HepG2 (cell line): Measurements from ENCODE around the gene ATP10D. TPM values are rescaled to one million over a fixed set of nuclear protein-coding genes. Genes with fewer than 3 reads are reported as not detected.

Experiments
- ATAC-seq: fragments of 200-7000 bp; cut with Tn5 transposase; 3 replicates; pipeline ENCODE4 v1.9.1; 2020; ENCODE audit warnings: mild to moderate bottlenecking, moderate library complexity
- BruUV-seq: library from RNA; stranded (reverse); fragments of 400-500 nt; replicated peaks from 2 replicates; lab custom pipeline; 2021; lab: Mats Ljungman, UMichigan
- CTCF ChIA-PET: fragments of 300-600 bp; formaldehyde crosslinking; extraction: SDS; loops from one replicate; lab custom pipeline; 2021; ENCODE audit warnings: low total read pairs, inconsistent platforms, low intra/inter-chr PET ratio; lab: Yijun Ruan, JAX
- POLR2A ChIA-PET: fragments of 350-600 bp; sonication (Branson Sonifier 250); formaldehyde crosslinking; loops from one replicate; lab custom pipeline; 2020; ENCODE audit warnings: antibody characterized with exemption, inconsistent platforms; lab: Yijun Ruan, JAX
- DNase-seq: peaks from one replicate; pipeline ENCODE4 v3.0.0-alpha.2; 2015; ENCODE audit warnings: low spot score
- FAIRE-seq: peaks from 3 replicates; lab custom pipeline; 2011; peaks lifted over from hg19 to GRCh38; lab: Jason Lieb, UNC
- H2AFZ ChIP-seq: one replicate; pipeline ENCODE4 v1.6.1; 2011; ENCODE audit warnings: low read length, inconsistent platforms
- H3K27ac ChIP-seq: fragments of 300-600 bp; 3 replicates; pipeline ENCODE4 v1.8.0; 2011; ENCODE audit warnings: mixed run types, mild to moderate bottlenecking, mixed read lengths, low read length, inconsistent platforms; ENCODE audit not compliant: insufficient read depth; ENCODE audit errors: extremely low read length
- H3K27me3 ChIP-seq, 2 experiments: fragments of 200-600 bp in 1 of 2; 2 replicates in 1 of 2; 3 replicates in 1 of 2; pipeline versions ENCODE4 v1.6.0 to v1.8.0; 2011; ENCODE audit warnings: low read length in 2 of 2, mild to moderate bottlenecking in 2 of 2, moderate library complexity in 2 of 2, inconsistent platforms in 1 of 2; ENCODE audit not compliant: insufficient read depth in 2 of 2, control insufficient read depth in 1 of 2
- H3K36me3 ChIP-seq, 2 experiments: fragments of 200-600 bp in 1 of 2; replicated peaks in 1 of 2; 2 replicates in 1 of 2; 3 replicates in 1 of 2; pipeline versions ENCODE4 v1.5.1 to v1.8.0; 2011; ENCODE audit warnings: low read length in 2 of 2, inconsistent platforms in 1 of 2; ENCODE audit not compliant: insufficient read depth in 2 of 2, control insufficient read depth in 1 of 2
- H3K4me1 ChIP-seq: 2 replicates; pipeline ENCODE4 v1.5.1; 2012; ENCODE audit warnings: low read length, inconsistent platforms; ENCODE audit not compliant: insufficient read depth
- H3K4me2 ChIP-seq: 2 replicates; pipeline ENCODE4 v1.6.0; 2011; ENCODE audit warnings: low read depth, low read length, inconsistent platforms
- H3K4me3 ChIP-seq, 3 experiments: fragments of 200-600 bp in 1 of 3; sonication (generic), shearing (Covaris generic) in 1 of 3; replicated peaks in 1 of 3; 2 replicates each; pipeline ENCODE4 v1.5.1; 2011 to 2016; ENCODE audit warnings: low read length in 3 of 3, inconsistent platforms in 2 of 3, low read depth in 2 of 3, mild to moderate bottlenecking in 2 of 3, control low read depth in 1 of 3, mixed read lengths in 1 of 3; ENCODE audit not compliant: insufficient read depth in 1 of 3
- H3K79me2 ChIP-seq: one replicate; pipeline ENCODE4 v1.6.1; 2011; ENCODE audit warnings: low read length, inconsistent platforms; ENCODE audit not compliant: insufficient read depth
- H3K9ac ChIP-seq: 2 replicates; pipeline ENCODE4 v1.6.0; 2011; ENCODE audit warnings: mild to moderate bottlenecking, low read depth, low read length, inconsistent platforms; ENCODE audit not compliant: insufficient read depth
- H3K9me3 ChIP-seq: 2 replicates; pipeline ENCODE4 v1.5.1; 2012; ENCODE audit warnings: mild to moderate bottlenecking, low read length
- H4K20me1 ChIP-seq: 2 replicates; pipeline ENCODE4 v1.6.0; 2011; ENCODE audit warnings: inconsistent platforms, mild to moderate bottlenecking, low read length, moderate library complexity; ENCODE audit not compliant: insufficient read depth
- AGO1 ChIP-seq: fragments of 200-400 bp; formaldehyde crosslinking; IDR thresholded peaks from 2 replicates; pipeline ENCODE4 v1.6.1; 2017; ENCODE audit warnings: mild to moderate bottlenecking, low read depth, low read length, moderate library complexity; ENCODE audit not compliant: poor library complexity, severe bottlenecking
- ATF1 ChIP-seq: IDR thresholded peaks from 2 replicates; pipeline ENCODE4 v1.6.1; 2016; ENCODE audit warnings: mild to moderate bottlenecking, control low read depth
- CHD4 ChIP-seq: fragments of 200-600 bp; sonication (generic); IDR thresholded peaks from 2 replicates; pipeline ENCODE4 v1.7.0; 2017; ENCODE audit warnings: mild to moderate bottlenecking, low read length, borderline replicate concordance
- DPF2 ChIP-seq: sonication (generic); formaldehyde crosslinking; IDR thresholded peaks from 2 replicates; pipeline ENCODE4 v1.4.0; 2020; ENCODE audit warnings: mild to moderate bottlenecking, low read depth, missing genetic modification reagents, borderline replicate concordance
- ETV6 ChIP-seq: sonication (generic); formaldehyde crosslinking; conservative IDR thresholded peaks from 2 replicates; pipeline ENCODE4 v1.4.0; 2020; ENCODE audit warnings: missing genetic modification reagents
- FOSL1 ChIP-seq: sonication (generic); formaldehyde crosslinking; IDR thresholded peaks from 2 replicates; pipeline ENCODE4 v1.9.0; 2021; ENCODE audit warnings: missing genetic modification reagents, borderline replicate concordance
- HDAC6 ChIP-seq: fragments of 200-600 bp; sonication (generic); IDR thresholded peaks from 2 replicates; pipeline ENCODE4 v1.7.0; 2017; ENCODE audit warnings: mild to moderate bottlenecking, antibody characterized with exemption, low read length, low read depth
- JARID2 ChIP-seq: sonication (generic); formaldehyde crosslinking; IDR thresholded peaks from 2 replicates; pipeline ENCODE4 v1.8.1; 2023; ENCODE audit warnings: missing genetic modification reagents, inconsistent platforms; ENCODE audit not compliant: insufficient replicate concordance
- MZF1 ChIP-seq: sonication (generic); formaldehyde crosslinking; IDR thresholded peaks from 2 replicates; pipeline ENCODE4 v1.8.1; 2023; ENCODE audit warnings: mild to moderate bottlenecking, missing genetic modification reagents, borderline replicate concordance
- TAF15 ChIP-seq: fragments of 200-400 bp; formaldehyde crosslinking; IDR thresholded peaks from one replicate; pipeline ENCODE4 v1.6.1; 2018; ENCODE audit warnings: mild to moderate bottlenecking, low read depth, low read length; ENCODE audit not compliant: poor library complexity, severe bottlenecking
- ZC3H13 ChIP-seq: sonication (generic); formaldehyde crosslinking; IDR thresholded peaks from 2 replicates; pipeline ENCODE4 v1.8.1; 2023; ENCODE audit warnings: mild to moderate bottlenecking, missing genetic modification reagents, moderate library complexity
- ZNF549 ChIP-seq: sonication (generic); formaldehyde crosslinking; IDR thresholded peaks from 2 replicates; pipeline ENCODE4 v1.5.0; 2020; ENCODE audit warnings: missing genetic modification reagents
- ZNF781 ChIP-seq: sonication (generic); formaldehyde crosslinking; IDR thresholded peaks from 2 replicates; pipeline ENCODE4 v1.5.1; 2020; ENCODE audit warnings: borderline replicate concordance, mild to moderate bottlenecking, missing genetic modification reagents; ENCODE audit errors: not compliant biosample characterization
- WGBS: methylation state at CpG from one replicate; pipeline ENCODE4 v1.1.6; 2017; ENCODE audit warnings: low lambda C conversion rate; 5-methylcytosine and 5-hydroxymethylcytosine counted together
- in situ Hi-C: cut with HindIII; loops from 2 replicates; pipeline ENCODE4 v1.10.0; 2017; ENCODE audit warnings: low pct_unique_long_range_greater_than_20kb; ENCODE audit not compliant: extremely low pct_ligation_motif_present
- intact Hi-C: fragments of 100-400 bp; cut with micrococcal nuclease; formaldehyde crosslinking; loops from one replicate; pipeline ENCODE4 v1.10.0; 2022; ENCODE audit not compliant: unreplicated experiment
- polyA plus RNA-seq, 8 experiments: library from polyadenylated mRNA; depleted of rRNA in 3 of 8; stranded (reverse) in 7 of 8; unstranded in 1 of 8; fragments of >200 nt; fragmentation: Illumina TruSeq in 4 of 8; extraction: Trizol in 4 of 8; gene quantifications; 2 replicates each; pipeline versions ENCODE4 v1.2.1 to v1.2.3, GENCODE V29; 2011 to 2016; ENCODE audit warnings: low read depth in 4 of 8, missing spikeins in 1 of 8, mixed read lengths in 1 of 8; ENCODE audit not compliant: insufficient read depth in 1 of 8
- total RNA-seq, 5 experiments: library from RNA; depleted of rRNA; stranded (reverse); fragments of >200 nt; fragmentation: Illumina TruSeq; extraction: Trizol; gene quantifications; 2 replicates each; pipeline ENCODE4 v1.2.3, GENCODE V29; 2016; ENCODE audit warnings: low read depth in 1 of 5
- TF ChIP-seq, protein P1 (sequence below): sonication (generic); formaldehyde crosslinking; IDR thresholded peaks from 2 replicates; pipeline ENCODE4 v1.4.0; 2020; ENCODE audit warnings: missing genetic modification reagents
- TF ChIP-seq, protein P2 (sequence below): sonication (generic); formaldehyde crosslinking; IDR thresholded peaks from 2 replicates; pipeline ENCODE4 v1.5.1; 2020; ENCODE audit warnings: missing genetic modification reagents, mild to moderate bottlenecking, borderline replicate concordance
- TF ChIP-seq, protein P3 (sequence below): sonication (generic); formaldehyde crosslinking; IDR thresholded peaks from 2 replicates; pipeline ENCODE4 v1.4.0; 2020; ENCODE audit warnings: missing genetic modification reagents, mild to moderate bottlenecking, borderline replicate concordance
- TF ChIP-seq, protein P4 (sequence below): sonication (generic); formaldehyde crosslinking; IDR thresholded peaks from 2 replicates; pipeline ENCODE4 v1.8.1; 2022; ENCODE audit warnings: mild to moderate bottlenecking, missing genetic modification reagents

Gene ATP10D
- total and polyA plus RNA-seq, 2 of the 13 experiments (the other 11 are each of a cell fraction or from before 2014, with no cell fraction given), result 2.2 to 9.8 TPM

DNA sequence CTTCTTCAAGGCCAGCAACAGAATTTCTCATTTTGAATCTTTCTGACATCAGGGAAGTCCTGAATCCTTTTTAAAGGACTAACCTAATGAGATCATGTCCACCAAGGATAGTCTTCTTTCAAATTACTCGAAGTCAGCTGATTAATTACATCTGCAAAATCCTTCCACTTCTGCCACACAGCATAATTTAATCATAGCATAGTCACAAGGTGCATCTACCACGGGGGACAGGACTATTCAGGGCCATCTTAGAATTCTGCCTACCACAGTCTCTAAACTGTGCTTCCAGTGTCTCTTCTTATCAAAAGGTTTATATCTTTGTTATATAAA is 53.7 kb downstream of the ATP10D start:
- BruUV-seq, result no TSS peak
- Histone ChIP-seq H3K4me2 (no peak overlapping the region), H3K4me3 (no peak overlapping the region)
- CTCF ChIA-PET, result no interaction called here
- TF ChIP-seq ATF1 (no peak), FOSL1 (CRISPR knock-in tag) (no peak), ETV6 (CRISPR knock-in tag) (no peak), AGO1 (no peak), CHD4 (no peak), DPF2 (CRISPR knock-in tag) (no peak), TAF15 (no peak), ZC3H13 (CRISPR knock-in tag) (no peak), MZF1 (CRISPR knock-in tag) (no peak), ZNF781 (CRISPR knock-in tag) (no peak), HDAC6 (no peak), JARID2 (CRISPR knock-in tag) (no peak), ZNF549 (no peak)
- TF ChIP-seq, protein P1, sequence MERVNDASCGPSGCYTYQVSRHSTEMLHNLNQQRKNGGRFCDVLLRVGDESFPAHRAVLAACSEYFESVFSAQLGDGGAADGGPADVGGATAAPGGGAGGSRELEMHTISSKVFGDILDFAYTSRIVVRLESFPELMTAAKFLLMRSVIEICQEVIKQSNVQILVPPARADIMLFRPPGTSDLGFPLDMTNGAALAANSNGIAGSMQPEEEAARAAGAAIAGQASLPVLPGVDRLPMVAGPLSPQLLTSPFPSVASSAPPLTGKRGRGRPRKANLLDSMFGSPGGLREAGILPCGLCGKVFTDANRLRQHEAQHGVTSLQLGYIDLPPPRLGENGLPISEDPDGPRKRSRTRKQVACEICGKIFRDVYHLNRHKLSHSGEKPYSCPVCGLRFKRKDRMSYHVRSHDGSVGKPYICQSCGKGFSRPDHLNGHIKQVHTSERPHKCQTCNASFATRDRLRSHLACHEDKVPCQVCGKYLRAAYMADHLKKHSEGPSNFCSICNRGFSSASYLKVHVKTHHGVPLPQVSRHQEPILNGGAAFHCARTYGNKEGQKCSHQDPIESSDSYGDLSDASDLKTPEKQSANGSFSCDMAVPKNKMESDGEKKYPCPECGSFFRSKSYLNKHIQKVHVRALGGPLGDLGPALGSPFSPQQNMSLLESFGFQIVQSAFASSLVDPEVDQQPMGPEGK (CRISPR knock-in tag), result no peak
- TF ChIP-seq, protein P2, sequence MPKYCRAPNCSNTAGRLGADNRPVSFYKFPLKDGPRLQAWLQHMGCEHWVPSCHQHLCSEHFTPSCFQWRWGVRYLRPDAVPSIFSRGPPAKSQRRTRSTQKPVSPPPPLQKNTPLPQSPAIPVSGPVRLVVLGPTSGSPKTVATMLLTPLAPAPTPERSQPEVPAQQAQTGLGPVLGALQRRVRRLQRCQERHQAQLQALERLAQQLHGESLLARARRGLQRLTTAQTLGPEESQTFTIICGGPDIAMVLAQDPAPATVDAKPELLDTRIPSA, result no peak
- TF ChIP-seq, protein P3, sequence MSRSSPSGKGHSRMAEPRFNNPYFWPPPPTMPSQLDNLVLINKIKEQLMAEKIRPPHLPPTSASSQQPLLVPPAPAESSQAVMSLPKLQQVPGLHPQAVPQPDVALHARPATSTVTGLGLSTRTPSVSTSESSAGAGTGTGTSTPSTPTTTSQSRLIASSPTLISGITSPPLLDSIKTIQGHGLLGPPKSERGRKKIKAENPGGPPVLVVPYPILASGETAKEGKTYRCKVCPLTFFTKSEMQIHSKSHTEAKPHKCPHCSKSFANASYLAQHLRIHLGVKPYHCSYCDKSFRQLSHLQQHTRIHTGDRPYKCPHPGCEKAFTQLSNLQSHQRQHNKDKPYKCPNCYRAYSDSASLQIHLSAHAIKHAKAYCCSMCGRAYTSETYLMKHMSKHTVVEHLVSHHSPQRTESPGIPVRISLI (CRISPR knock-in tag), result no peak
- TF ChIP-seq, protein P4, sequence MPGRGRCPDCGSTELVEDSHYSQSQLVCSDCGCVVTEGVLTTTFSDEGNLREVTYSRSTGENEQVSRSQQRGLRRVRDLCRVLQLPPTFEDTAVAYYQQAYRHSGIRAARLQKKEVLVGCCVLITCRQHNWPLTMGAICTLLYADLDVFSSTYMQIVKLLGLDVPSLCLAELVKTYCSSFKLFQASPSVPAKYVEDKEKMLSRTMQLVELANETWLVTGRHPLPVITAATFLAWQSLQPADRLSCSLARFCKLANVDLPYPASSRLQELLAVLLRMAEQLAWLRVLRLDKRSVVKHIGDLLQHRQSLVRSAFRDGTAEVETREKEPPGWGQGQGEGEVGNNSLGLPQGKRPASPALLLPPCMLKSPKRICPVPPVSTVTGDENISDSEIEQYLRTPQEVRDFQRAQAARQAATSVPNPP (CRISPR knock-in tag), result no peak
- TF ChIP-seq, all 625 proteins: peak for 0
- Histone ChIP-seq H2AFZ (no peak overlapping the region), H3K9me3 (no peaks in the 10 kb centered on the region), H3K4me1 (no peaks in the 10 kb centered on the region), H3K27ac (no peak overlapping the region), H3K79me2 (no peaks in the 10 kb centered on the region), H4K20me1 (no peaks in the 10 kb centered on the region), H3K36me3 (no peaks in the 10 kb centered on the region), H3K9ac (no peak overlapping the region), H3K27me3 (no peaks in the 10 kb centered on the region)
- no peak for DNase-seq
- POLR2A ChIA-PET, result no interaction called here
- intact Hi-C loops (no loop called here), in situ Hi-C loops (no loop called here)
- WGBS, result 29% methylated on average over 2 of the region's 2 CpGs
- ATAC-seq, result no peak
- no peak for FAIRE-seq
